NCI-H510A (cell line): ENCODE data around the gene RBM42.

Source experiments
- DNase-seq: peaks from one replicate; lab custom pipeline; 2025; lab: John Stamatoyannopoulos, UW

RBM42 gene

DNA sequence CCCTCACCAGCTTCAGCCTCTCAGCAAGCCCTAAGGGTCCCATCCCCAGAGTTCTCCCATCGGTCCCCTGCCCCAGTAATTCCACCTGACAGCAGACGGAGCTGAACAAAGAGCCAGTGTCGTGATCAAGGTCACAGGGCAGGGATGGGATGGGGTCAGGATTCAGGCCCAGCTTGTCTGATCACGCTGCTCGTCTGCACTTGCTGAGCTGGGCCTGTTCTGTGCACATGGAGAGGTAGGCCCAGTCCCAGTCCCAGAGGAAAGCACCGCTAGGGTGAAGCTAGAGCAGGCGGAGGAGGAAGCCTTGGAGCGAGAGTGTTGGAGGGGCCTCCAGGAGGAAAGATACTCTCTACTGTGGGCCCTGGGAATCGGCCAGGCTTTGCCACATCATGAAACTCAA is 7.1 kb upstream of the RBM42 start:
- no peak for DNase-seq

DNA sequence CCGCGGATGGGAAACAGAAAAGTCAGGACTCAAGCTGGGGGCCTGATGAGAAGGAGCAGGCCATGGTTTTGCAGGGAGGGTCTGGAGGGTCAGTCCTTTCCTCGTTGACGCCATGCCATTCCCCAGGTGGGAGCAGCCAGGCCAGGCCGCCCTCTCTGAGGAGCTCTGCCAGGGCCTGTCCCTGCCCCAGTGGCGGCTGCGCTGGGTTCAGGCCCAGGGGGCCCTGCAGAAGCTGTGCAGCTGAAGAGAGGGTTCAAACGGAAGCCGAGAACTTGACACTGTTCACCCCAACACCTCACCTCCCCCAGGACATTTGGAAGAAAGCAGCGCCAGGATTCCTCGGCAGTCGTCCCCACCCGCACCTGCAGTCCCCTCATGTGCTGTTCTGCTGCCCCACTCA is 6.1 kb upstream of the RBM42 start:
- DNase-seq, result no peak

DNA sequence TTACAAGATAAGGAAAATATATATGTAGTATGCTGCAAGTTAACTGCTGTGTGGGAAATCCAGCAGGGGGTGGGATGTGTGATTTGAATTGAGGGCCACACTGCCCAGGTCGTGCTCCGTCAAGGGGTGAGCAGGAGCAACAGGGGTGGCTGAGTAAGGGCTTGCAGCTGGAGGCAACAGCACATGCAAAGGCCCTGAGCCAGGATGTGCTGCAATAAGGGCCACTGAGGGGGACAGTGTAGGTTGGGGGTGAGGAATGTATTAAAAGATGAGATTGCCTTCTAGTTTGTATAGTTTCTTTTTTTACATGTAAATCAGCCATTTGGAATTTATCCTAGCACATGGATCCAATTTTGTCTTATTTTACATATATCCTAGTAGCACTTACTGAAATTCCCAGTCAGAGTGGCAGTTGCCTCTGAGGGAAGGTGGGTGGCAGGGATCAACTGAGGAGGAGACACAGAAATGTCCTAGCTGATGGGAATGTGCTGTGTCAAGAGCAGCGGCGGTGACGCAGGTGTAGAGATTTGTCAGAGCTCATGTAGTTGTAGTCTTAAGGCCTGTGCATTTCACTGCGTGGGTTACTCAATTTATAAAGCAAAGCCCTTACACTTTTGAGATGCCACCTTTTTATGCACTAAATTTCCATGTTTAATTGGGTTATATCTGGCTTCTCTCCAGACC is 5.4 kb upstream of the RBM42 start:
- DNase-seq, result no peak

DNA sequence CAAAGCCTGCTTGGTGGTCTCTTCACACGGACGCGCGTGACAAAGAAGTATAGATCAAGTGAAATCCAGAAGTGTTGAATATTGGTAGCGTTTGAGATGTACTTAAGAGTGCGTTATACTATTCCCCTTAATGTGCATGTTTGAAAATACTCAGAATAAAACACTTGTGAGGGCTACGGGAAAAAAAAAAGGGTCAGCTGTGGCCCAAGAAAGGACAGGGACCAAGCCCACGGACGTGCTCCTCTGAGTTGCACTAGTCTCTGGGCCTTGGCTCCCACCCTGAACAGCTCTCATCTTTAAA is 622 bp upstream of the RBM42 start:
- DNase-seq, result no peak

DNA sequence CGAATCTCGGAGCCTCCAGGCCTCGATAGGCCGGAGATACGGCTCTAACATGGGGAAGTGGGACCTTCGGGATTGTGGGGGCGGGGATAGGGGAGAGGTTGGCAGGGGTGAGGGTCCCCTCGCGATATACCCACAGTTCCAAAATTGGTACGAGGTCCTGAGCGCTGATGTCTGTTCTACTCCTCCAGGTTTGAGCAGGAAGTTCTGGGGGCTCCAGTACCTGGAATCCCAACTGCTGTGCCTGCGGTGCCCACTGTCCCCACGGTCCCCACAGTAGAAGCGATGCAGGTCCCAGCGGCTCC is 447 bp downstream of the RBM42 start:
- no peak for DNase-seq

DNA sequence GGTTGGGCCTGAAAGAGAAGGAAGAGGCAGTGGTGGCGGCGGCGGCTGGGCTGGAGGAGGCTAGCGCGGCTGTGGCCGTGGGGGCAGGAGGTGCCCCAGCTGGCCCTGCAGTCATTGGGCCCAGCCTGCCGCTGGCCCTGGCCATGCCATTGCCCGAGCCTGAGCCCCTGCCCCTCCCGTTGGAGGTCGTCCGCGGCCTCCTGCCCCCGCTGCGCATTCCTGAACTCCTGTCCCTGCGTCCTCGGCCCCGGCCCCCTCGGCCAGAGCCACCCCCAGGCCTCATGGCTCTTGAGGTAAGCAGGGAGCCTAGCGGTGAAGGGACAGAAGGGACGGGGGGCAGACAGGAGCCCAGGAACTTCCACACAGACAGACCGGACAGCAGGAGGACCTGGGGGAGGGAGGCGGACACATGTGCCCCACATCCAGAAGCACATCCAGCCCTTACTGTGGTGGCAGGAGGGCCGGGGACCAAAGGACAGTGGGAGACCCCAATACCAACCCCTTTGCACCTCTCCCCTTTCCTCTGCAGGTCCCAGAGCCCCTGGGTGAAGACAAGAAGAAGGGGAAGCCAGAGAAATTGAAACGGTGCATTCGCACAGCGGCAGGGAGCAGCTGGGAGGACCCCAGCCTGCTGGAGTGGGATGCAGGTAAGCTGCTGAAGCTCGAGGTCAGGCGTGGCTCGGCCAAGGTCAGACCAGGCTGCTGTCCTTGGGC is 5.0 kb downstream of the RBM42 start:
- DNase-seq, result no peak

DNA sequence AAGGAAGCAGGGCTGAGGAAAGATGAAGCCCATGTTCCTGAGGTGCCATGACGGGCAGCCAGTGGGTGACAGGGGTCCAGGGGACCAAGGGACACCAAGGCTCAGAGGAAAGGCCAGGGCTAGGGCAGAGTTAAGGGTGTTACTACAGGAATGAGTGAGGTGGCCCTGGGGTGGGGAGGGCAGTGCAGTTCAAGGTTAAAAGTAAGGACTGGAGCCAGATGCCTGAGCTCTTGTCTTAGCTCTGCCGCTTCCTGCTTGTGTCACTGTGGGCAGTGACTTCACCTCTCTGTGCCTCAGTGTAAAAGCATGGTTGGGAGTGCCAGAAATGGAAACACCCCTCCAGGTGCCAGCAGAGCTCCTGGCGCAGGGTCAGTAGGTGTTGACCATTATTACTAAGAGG is 7.8 kb downstream of the RBM42 start:
- DNase-seq, result no peak

DNA sequence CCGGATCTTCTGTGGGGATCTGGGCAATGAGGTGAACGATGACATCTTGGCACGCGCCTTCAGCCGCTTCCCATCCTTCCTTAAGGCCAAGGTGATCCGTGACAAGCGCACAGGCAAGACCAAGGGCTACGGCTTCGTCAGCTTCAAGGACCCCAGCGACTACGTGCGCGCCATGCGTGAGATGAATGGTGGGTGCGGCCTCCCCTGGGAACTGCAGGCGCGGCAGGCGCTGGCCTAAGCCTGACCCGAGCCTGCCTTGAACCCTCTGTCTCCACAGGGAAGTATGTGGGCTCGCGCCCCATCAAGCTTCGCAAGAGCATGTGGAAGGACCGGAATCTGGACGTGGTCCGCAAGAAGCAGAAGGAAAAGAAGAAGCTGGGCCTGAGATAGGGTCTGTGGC is 8.3 kb downstream of the RBM42 start:
- no peak for DNase-seq

DNA sequence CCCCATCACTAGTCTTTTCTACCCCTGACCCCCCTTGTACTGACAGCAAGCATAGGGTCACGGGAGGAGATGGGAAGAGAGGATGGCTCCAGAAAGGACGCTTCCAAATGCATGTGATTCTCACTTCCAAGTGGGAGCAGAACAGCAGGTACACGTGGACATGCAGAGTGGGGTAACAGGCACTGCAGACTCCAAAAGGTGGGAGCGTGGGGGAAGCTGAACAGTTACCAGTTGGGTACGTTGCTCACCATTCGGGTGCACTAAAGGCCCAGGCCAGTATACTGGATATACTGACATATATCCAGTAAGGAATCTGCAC is 10.4 kb downstream of the RBM42 start:
- DNase-seq, result no peak

DNA sequence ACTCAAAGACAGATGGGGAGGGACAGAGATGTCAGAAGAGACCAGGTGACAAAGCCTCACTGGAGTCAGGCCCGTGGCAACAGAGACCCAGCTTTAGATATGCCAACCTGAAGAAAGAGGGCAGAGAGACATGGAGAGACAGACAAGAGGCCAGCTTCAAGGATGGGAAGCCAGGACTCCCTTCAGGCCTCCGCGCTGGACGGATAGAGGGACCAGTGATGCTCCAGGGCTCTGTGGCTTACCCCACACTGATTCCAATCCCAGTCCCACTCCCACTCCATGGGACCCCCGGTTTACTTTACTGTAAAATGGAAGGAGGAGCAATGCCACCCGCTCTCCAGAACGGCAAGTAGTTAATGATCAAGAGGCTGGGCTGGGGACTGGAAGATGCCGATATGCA is 11.0 kb downstream of the RBM42 start:
- no peak for DNase-seq

DNA sequence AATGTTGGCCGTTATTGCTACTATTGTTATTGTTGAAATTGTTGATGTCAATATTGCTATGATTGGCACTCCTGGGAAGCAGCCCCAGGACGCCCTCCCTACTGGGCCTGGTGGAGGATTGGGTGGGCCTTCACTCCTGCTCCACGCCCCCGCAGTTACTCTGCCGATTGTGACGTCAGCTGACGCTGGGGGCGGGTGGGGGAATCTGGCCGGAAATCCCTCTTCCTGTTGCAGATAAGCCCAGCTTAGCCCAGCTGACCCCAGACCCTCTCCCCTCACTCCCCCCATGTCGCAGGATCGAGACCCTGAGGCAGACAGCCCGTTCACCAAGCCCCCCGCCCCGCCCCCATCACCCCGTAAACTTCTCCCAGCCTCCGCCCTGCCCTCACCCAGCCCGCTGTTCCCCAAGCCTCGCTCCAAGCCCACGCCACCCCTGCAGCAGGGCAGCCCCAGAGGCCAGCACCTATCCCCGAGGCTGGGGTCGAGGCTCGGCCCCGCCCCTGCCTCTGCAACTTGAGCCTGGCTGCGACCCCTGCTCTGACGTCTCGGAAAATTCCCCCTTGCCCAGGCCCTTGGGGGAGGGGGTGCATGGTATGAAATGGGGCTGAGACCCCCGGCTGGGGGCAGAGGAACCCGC is 12.8 kb downstream of the RBM42 start, which contains the start of gene ETV2:
Gene ETV2 (plus strand): TSS at position 231 of the 637 bp plus-strand sequence. CDS start 716 bp downstream, outside the sequence.
- no peak for DNase-seq

DNA sequence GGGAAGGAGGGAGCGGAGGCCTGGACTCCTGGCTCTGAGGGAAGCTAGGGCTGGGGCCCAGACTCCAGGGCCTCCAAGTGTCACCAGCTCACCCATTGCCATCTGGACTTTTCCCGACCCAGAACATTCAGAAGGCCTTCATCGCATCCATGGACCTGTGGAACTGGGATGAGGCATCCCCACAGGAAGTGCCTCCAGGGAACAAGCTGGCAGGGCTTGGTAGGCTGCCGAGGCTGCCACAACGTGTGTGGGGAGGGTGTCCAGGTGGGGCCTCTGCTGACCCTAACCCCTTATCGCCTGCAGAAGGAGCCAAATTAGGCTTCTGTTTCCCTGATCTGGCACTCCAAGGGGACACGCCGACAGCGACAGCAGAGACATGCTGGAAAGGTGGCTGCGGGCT is 13.5 kb downstream of the RBM42 start:
- no peak for DNase-seq

DNA sequence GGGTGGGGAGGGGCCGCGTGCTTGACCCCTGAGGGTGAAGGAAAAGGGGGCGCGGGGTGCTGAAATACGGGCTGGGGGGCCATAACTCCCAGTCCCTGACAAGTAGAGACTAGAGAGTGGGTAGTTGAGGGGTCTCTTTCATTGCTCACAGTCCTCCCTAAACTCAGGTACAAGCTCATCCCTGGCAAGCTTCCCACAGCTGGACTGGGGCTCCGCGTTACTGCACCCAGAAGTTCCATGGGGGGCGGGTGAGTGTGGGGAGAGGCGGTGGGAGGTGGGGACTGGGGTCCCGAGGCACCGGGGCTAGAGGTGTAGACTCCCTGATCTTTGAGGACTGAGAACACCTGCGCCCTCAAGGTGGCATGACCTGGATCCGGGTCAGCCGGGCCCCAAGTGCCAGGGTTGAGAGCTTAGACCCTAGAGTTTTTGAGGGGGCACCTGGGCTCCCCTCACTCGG is 14.0 kb downstream of the RBM42 start:
- no peak for DNase-seq

DNA sequence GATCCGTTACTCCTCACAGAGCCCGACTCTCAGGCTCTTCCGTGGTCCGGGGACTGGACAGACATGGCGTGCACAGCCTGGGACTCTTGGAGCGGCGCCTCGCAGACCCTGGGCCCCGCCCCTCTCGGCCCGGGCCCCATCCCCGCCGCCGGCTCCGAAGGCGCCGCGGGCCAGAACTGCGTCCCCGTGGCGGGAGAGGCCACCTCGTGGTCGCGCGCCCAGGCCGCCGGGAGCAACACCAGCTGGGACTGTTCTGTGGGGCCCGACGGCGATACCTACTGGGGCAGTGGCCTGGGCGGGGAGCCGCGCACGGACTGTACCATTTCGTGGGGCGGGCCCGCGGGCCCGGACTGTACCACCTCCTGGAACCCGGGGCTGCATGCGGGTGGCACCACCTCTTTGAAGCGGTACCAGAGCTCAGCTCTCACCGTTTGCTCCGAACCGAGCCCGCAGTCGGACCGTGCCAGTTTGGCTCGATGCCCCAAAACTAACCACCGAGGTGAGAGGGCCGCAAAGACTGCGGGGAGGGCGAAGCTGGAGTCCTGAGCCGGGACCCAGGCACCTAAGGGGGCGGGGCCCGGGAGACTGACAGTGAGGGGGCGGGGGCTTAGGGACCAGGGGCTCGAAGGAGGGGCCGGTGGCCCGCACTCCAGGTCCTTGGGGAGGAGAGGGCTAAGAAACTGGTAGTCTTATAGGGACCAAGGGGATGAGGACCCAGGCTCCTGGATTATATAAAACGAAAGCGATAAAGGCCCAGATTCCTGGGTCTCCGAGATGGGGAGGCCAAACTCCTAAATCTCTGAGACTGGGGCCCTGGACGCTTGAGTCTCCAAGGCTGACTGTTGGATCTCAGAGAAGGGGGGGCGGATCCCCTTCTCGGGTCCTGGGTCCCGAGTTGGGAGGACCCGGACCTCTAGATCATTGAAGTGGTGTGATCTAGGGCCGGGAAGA is 14.7 kb downstream of the RBM42 start:
- DNase-seq, result peak; percentile 94

DNA sequence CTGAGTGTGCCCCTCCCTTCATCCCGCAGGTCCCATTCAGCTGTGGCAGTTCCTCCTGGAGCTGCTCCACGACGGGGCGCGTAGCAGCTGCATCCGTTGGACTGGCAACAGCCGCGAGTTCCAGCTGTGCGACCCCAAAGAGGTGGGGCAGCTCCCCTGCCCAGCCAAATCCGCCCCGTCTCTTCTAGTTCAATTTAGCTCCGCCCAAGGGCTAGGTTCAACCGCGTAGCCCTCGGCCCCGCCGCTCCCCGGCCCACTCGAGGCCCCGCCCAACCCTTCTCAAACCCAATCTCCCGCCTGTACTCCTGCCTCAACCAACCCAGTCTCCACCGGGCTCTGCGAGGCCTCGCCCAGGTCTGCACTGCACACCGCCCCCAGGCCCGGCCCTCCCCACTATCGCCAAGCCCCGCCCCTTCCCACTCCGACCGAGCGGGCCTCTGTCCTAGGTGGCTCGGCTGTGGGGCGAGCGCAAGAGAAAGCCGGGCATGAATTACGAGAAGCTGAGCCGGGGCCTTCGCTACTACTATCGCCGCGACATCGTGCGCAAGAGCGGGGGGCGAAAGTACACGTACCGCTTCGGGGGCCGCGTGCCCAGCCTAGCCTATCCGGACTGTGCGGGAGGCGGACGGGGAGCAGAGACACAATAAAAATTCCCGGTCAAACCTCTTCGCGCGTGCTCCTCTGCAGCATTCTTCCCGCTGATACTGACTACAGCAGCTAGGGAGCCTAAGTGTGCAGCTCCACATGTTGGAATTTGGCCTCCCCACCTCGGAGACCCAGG is 15.6 kb downstream of the RBM42 start:
- peak; percentile 94 for DNase-seq

DNA sequence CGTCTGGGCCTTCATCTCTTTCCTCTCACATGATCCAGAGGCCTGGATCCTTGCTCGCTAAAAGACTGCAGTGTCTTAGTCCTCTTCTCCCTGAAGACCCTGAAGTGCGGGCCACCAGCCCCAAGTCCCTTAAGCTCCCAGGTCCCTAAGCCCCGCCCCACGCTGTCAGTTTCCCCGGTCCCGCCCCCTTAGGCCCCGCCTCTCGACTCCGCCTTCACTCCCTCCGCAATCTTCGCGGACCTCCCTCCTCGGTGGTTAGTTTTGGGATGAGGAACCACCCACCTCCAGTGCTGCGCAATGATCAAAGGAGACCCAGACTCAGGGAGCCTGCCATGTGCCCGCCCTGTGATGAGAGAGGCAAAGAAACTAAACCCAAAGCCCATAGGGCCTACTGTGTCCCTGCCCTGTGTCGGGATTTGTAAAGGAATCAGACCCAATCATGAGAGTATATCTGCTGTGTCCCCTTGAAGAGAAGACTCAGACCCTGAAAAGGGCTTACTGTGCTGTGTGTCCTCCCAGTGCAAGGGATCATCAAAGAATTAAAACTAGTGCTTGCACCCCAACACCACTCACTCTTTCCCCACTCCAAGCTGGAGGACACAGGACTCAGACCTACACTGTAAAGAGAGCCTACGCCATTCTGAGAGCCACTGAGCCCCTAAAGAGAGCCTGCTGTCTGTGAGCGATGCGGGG is 16.3 kb downstream of the RBM42 start:
- DNase-seq, result peak; percentile 22

DNA sequence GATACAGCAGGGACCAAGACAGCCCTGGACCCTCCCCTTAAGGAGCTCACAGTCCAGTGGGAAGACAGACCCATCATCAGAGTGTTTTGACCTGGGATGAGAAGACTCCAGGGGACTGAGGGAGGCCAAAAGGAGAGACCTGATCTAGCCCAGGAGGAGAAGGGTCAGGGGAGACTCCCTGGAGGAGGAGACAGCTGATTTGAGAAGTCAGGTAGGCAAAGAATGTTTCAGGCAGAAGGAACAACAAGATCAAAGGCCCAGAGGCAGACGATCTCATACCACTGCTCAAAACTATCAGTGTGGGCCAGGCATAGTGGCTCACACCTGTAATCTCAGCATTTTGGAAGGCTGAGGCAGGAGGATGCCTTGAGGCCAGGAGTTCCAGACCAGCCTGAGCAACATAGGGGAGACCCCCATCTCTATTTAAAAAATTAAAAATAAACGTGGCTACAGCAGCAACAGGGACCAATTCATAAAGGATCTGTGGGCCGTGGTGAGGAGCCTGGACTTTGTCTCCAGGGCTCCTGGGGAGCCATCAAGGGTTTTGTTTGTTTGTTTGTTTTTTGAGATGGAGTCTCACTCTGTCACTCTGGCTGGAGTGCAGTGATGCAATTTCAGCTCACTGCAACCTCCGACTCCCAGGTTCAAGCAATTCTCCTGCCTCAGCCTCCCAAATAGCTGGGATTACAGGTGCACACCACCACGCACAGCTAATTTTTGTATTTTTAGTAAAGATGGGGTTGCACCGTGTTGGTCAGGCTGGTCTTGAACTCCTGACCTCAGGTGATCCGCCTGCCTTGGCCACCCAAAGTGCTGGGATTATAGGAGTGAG is 17.1 kb downstream of the RBM42 start:
- no peak for DNase-seq

DNA sequence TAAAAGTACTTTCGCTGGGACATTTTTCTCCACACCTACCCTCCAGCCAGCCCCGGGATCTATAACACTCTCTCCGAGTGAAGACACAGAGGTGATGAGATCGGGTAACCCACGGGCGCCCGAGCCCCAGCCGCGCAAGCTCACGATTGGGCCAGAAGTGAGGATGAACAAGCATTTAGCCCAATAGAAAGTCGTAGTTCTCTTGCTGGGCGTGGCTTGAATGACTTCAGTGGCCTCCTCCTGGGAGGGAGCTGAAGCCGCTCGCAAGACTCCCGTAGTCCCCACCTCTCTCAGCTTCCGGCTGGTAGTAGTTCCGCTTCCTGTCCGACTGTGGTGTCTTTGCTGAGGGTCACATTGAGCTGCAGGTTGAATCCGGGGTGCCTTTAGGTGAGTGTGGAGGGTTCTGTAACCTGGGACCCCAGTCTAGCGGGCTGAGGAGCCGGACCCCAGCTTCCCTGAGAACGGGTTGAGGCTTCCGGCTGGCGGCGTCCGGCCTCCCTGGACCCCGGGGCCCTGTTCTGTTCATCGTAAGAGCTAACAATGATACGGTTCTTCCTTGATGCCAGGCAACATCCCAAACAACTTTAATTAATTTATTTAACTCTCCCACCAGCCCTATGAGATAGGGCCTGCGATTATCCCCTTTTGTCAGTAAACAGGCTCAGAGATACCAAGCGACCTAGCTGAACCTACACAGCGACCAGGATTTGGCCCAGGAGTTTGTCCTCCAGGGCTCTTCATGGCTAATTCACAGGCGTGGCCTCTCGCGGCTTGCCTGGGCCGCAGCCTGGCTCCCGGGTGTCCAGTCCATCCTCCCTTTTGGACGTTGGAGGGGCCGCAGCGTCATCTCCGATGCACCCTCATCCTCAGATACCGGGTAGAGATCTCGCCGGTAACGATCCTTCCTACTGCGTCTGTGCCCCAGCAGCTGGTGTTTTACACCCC is 19.5 kb downstream of the RBM42 start, which contains the start of gene COX6B1:
Gene COX6B1 (plus strand): TSS at position 307 of the 945 bp plus-strand sequence. CDS start 2,921 bp downstream, outside the sequence.
- peak; percentile 95 for DNase-seq

DNA sequence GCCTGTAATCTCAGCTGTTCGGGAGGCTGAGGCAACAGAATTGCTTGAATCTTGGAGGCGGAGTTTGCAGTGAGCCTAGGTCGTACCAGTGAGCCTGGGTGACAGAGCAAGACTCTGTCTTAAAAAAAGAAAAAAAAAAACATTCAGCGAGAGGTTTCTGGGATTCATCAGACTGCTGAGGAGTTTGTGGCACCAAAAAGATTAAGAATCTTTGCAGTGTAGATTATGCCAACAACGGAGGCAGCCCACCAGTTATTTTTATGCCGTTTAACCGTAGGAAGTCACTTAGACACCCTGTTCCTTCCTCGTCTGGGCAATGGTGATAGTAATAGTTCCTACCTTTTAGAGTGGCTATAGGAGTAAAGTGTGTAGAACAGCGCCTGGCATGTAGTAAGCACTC is 21.7 kb downstream of the RBM42 start:
- DNase-seq, result no peak
